NCI-H1092 treated with DMSO at 0.1 percent for 48 hours (cell line): Measurements from ENCODE around the gene ADAM30.

Experiments
- DNase-seq: peaks from one replicate; lab custom pipeline; 2025; lab: John Stamatoyannopoulos, UW

The ADAM30 gene

GRCh38 chr1:119896303-119896702 lies at the start of gene ADAM30:
Gene ADAM30, minus strand, starts transcription at chr1:119896515. Its CDS starts 179 bp downstream, at chr1:119896336.
- DNase-seq, result no peak

- no peak for DNase-seq
These were observed 46.9 kb upstream of the ADAM30 start for GRCh38 chr1:119943216-119943615.

GRCh38 chr1:119941392-119941791 lies 45.1 kb upstream of the ADAM30 start:
- no peak for DNase-seq

GRCh38 chr1:119940697-119941096 lies 44.4 kb upstream of the ADAM30 start:
- DNase-seq, result no peak

GRCh38 chr1:119937198-119937597 lies 40.9 kb upstream of the ADAM30 start:
- DNase-seq, result no peak

GRCh38 chr1:119935915-119936314 lies 39.6 kb upstream of the ADAM30 start:
- DNase-seq, result no peak

- peak; percentile 18 for DNase-seq
These were observed 39.1 kb upstream of the ADAM30 start for GRCh38 chr1:119935373-119935772.

GRCh38 chr1:119933397-119933796 lies 37.1 kb upstream of the ADAM30 start:
- no peak for DNase-seq

GRCh38 chr1:119929643-119930315 lies 33.5 kb upstream of the ADAM30 start:
- no peak for DNase-seq

- DNase-seq, result no peak
These were observed 30.2 kb upstream of the ADAM30 start for GRCh38 chr1:119926553-119926952.

- peak; percentile 37 for DNase-seq
These were observed 28.9 kb upstream of the ADAM30 start for GRCh38 chr1:119924948-119925898.

- DNase-seq, result no peak
These were observed 24.0 kb upstream of the ADAM30 start for GRCh38 chr1:119920104-119920968.

- DNase-seq, result no peak
These were observed 22.9 kb upstream of the ADAM30 start for GRCh38 chr1:119919241-119919640.

- DNase-seq, result no peak
These were observed 22.0 kb upstream of the ADAM30 start for GRCh38 chr1:119918301-119918700.

- no peak for DNase-seq
These were observed 21.2 kb upstream of the ADAM30 start for GRCh38 chr1:119917304-119918055.

- DNase-seq, result no peak
These were observed 19.2 kb upstream of the ADAM30 start for GRCh38 chr1:119915517-119915916.

GRCh38 chr1:119914071-119914470 lies 17.8 kb upstream of the ADAM30 start:
- DNase-seq, result no peak

- DNase-seq, result no peak
These were observed 16.6 kb upstream of the ADAM30 start for GRCh38 chr1:119912963-119913362.

- DNase-seq, result no peak
These were observed 15.5 kb upstream of the ADAM30 start for GRCh38 chr1:119911775-119912174.

GRCh38 chr1:119910618-119911017 lies 14.3 kb upstream of the ADAM30 start:
- DNase-seq, result no peak

GRCh38 chr1:119909890-119910596 lies 13.7 kb upstream of the ADAM30 start:
- DNase-seq, result no peak
